GM19193 (cell line): ENCODE measurements around the gene PPM1J.

ENCODE experiments used
- POLR2A ChIP-seq: IDR thresholded peaks from 4 replicates; pipeline ENCODE4 v1.6.1; 2011; ENCODE audit not compliant: insufficient read depth, insufficient read length; ENCODE audit errors: extremely low read depth

The PPM1J gene

GRCh38 chr1:112698366-112699310 is 16.5 kb downstream of the PPM1J start:
- TF ChIP-seq POLR2A = no peak

GRCh38 chr1:112697781-112698201 is 17.3 kb downstream of the PPM1J start:
- no peak for TF ChIP-seq POLR2A

- TF ChIP-seq POLR2A = no peak
These were observed 18.4 kb downstream of the PPM1J start for GRCh38 chr1:112696578-112697314.

GRCh38 chr1:112695276-112695675 is 19.9 kb downstream of the PPM1J start:
- TF ChIP-seq POLR2A = no peak

- TF ChIP-seq POLR2A = no peak
These were observed 20.7 kb downstream of the PPM1J start for GRCh38 chr1:112694363-112694929.

GRCh38 chr1:112693821-112694220 is 21.3 kb downstream of the PPM1J start:
- no peak for TF ChIP-seq POLR2A

GRCh38 chr1:112692681-112693080 is 22.5 kb downstream of the PPM1J start:
- no peak for TF ChIP-seq POLR2A

GRCh38 chr1:112689842-112690237 is 25.3 kb downstream of the PPM1J start:
- TF ChIP-seq POLR2A = no peak

GRCh38 chr1:112689196-112689841 is 25.8 kb downstream of the PPM1J start:
- no peak for TF ChIP-seq POLR2A

- no peak for TF ChIP-seq POLR2A
These were observed 26.3 kb downstream of the PPM1J start for GRCh38 chr1:112688781-112689193.

GRCh38 chr1:112687785-112688496 is 27.2 kb downstream of the PPM1J start:
- TF ChIP-seq POLR2A = no peak

- TF ChIP-seq POLR2A = no peak
These were observed 27.8 kb downstream of the PPM1J start for GRCh38 chr1:112687361-112687760.

GRCh38 chr1:112686835-112687234 is 28.3 kb downstream of the PPM1J start:
- TF ChIP-seq POLR2A = no peak

GRCh38 chr1:112686417-112686816 is 28.7 kb downstream of the PPM1J start:
- no peak for TF ChIP-seq POLR2A
